Measurements from ENCODE around the gene DGKQ.

- no peak for TF ChIP-seq CTCF (IDR thresholded peaks at IDR 0.05)
- TF ChIP-seq POLR2A (IDR thresholded peaks at IDR 0.05): no peak
Measured at GRCh38 chr4:925771-926500, 47.4 kb downstream of the DGKQ start.
